ENCODE results near the gene CCNK.

Gene CCNK

GRCh38 chr14:99538733-99539132 lies 57.5 kb downstream of the CCNK start:
- no peak for DNase-seq

DNA sequence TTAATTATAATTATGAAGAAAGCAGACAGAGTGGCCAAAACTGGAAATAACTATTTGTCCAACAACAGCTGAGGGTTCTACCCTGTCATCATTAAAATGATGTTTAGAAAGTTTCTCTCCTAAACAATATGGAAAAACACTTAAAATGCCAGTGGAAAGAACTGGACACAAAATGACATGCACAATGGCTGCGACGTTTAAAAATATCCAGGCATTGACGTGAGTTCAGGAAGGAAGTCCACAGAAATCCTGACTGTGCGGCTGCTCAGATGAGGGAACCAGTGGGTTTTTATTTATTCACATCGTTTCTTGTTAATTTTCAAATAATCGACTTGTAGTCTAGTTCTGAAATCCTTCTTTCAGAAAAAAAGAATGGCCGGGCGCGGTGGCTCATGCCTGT lies 58.3 kb downstream of the CCNK start:
- no peak for DNase-seq

DNA sequence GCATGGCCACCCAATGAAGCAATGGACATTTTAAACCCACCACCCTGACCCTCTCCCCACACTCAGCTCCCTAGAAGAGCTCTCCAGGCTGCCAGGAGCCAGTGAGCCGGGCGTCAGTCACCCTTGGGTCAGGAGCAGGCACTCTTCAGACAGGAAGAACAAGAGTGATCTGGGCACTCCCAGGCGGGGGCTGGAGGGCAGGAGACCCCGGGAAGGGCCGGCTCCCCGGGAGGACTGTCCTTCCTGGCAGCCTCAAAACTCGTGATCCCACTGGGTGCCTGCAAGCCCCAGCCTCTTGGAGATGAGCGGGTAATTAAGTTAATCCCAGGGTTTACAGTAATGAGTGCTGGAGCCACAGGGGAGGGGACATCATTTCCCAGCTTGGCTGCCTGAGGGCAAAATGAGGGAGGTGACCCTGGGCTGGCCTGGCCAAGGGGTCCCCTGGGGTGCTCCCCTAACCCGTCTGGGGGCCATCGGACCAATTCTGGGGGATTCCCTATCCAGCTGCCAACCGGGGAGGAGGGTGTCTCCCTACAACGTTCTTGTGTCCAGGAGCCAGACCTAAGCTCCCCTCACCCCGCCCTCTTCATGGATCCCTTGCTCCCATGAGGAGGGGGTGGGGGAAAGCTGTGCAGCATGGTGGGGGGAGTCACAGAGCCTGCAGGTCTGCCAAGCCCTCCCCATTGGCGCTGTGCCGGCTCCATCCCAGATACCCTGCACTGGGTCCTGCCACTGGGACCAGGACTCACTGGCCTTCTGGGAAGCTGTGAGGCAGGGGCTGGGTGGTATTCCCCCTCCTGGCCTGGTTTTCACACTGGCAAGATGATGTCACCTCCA lies 59.2 kb downstream of the CCNK start:
- DNase-seq, result no peak

- no peak for DNase-seq
Observed at GRCh38 chr14:99541211-99541610, 60.0 kb downstream of the CCNK start.

GRCh38 chr14:99541677-99542470 lies 60.7 kb downstream of the CCNK start:
- no peak for DNase-seq

DNA sequence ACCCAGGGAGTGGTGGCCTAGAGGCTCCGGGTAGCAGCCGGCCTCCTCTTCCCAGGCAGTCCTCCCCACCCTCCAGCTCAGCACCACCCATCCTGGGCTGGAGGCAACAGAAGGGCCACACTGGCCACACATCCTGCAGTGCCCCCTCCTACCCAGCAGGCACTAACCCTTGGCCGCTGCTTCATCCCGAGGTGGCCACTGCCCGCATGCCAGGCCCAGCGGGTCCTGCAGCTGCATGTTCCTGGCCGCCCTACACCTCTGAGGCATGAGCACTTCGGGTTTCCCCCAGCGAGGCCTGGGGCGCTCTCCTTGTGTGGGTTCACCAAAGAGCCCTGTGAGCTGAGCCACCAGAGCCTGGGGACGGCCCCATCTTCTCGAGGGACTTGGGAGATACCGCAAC lies 61.4 kb downstream of the CCNK start:
- no peak for DNase-seq

DNA sequence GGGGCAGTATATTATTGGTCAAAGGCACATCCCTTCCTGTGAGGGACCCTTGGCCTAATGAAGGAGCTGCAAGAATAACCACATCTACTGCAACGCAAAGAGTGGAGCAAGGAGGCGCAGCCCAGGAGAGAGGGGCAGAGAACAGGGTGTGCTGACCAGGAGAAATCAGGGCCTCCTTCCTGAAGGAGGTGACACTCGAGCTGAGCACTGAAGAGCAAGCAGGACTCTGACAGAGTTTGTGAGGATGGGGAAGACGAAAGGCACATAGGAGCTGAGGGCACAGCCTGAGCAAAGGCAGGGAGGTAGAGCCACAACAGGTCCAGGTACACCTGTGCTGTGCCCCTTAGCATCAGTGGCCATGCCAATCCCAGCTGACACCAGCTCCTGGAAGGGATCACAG lies 62.2 kb downstream of the CCNK start:
- DNase-seq, result no peak

DNA sequence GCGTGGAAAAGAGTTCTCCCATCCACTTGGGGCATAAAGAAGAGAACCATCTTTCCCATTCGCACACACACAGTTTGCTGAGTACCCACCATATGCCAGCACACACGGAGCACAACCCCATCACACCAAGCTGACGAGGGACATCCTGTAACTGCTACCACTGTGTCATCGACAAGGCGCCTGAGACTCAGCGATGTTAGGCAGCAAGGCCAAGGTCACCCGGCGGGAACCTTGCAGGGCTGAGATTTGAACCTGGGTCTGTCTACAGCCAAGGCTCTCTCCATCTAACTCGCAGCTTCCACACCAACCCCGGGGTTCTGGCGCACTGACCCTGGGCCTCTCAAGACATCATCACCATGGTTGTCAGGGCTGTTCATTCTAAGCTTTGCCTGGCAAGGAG lies 62.8 kb downstream of the CCNK start:
- no peak for DNase-seq

GRCh38 chr14:99544991-99545390 lies 63.8 kb downstream of the CCNK start:
- DNase-seq, result no peak

DNA sequence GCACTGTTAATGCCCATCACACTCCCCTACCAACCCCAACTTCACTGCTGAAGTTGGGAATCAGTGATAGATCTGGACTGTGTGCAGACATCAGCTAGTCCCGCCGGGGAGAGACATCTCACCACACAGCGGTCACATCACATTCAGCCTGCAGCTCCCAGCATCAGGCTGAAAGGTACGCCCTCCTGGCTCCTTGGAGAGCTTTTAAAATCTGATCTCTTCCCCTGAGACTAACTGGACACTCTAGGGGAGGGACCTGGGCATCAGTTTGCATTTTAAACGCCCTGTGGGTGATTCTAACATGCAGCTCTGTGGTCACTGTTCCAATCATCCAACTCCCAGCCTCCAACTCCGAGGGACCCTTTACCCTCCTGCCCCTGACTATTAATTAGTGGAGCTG lies 64.4 kb downstream of the CCNK start:
- no peak for DNase-seq

DNA sequence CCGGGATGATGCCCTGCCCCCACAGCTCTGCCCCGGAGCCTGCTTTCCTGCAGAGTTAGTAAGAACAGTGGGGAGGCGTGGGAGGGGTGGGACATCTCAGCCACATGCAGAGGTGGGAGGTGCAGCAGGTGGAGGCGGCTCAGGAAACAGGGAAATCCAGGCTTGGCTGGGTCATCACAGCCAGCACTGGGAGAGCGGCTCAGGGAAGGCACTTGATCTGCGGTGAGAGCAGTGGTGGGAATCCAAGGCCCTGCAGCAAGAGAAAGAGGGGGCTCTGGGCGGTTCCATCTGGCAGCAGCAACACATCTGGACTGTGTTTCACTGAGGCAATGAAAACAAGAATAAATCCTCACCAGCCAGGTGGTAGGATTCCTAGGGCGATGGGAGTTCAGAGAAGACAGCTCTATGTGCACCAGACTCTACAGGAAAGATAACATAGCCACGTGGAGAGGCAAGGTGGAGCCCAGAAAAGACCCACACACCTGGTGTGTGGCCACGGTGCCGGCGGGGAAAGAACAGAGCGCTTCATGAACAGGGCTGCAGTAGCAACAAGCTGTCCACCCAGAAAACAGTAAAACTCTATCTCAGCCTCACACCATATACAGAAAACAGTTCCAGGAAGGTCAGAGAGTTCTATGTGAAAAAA lies 65.1 kb downstream of the CCNK start:
- no peak for DNase-seq

GRCh38 chr14:99548255-99548654 lies 67.0 kb downstream of the CCNK start:
- no peak for DNase-seq

DNA sequence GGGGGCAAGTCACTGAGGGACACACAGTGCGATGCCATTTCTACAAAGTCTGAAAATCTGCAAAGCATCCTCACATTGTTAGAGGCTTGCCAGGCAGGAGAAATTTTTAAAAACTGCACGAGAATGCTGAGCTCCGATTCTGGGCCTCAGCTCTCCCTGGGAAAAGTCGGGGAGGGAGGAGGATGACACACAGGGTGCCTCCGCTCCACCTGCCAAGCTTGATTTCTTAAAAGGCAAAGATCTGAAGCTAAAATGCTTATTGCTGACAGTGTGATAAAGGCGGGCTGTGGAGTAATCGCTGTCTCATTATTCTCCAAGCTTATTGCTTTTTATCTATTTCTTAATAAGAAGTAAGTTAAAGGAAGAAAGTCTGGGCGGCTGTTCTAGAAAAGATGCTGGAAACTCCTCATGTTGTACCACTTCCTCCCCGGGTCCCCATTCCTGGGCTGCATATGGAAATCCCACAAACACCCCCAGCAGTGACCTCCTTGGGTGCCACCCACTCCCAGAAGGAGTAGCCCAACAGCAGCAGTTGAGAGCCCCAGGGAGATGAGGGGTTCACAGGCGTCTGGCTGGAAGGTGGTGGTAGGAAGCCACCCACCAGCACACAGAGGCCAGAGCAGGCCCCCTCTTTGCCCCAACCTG lies 67.8 kb downstream of the CCNK start:
- no peak for DNase-seq

DNA sequence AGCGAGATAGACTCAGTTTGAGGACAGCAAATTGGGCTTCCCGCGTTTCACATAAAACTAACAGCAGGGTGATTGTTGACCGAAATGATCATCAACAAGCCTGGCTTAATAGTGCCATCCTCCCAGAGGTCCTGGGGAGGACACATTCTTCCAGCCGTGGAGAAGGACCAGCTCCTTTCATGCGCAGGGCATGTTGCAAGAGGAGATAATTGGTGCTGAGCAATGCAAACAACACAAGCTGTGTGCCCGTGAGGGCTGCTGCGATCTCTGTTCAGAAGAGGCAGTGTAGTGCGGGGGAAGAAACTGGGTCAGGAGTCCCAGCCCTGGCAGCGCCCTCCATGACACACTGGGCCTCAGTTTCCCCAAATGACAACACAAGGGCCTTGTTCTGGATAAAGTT lies 68.5 kb downstream of the CCNK start:
- no peak for DNase-seq

- no peak for DNase-seq
Observed at GRCh38 chr14:99550387-99550992, 69.3 kb downstream of the CCNK start.

GRCh38 chr14:99551034-99551922 lies 70.1 kb downstream of the CCNK start:
- no peak for DNase-seq

DNA sequence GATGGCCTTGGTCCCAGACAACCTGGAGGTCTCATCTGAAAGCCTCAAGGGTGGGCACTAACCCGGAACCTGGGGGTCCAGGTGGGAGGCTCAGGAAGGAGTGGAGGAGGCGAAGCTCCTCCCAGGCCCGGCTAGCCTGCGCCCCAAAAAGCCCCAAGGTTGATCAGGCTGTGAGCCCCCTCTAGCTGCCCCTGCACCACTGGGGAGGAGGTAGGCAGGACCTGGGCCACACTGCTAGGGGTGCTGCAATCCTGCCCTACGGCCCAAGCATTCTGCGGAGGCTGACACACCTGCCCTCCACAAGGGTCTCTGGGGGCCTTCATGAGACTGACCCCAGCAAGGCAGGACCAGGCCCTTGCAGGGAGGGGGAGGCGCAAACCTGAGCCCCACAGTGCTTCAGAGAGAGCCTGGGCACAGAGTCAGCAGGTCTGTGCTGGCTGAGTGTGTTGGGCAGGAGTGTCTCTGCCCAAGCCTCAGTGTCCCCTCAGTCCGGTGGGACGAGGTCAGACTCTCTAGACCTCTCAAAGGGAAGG lies 70.9 kb downstream of the CCNK start:
- DNase-seq, result no peak

DNA sequence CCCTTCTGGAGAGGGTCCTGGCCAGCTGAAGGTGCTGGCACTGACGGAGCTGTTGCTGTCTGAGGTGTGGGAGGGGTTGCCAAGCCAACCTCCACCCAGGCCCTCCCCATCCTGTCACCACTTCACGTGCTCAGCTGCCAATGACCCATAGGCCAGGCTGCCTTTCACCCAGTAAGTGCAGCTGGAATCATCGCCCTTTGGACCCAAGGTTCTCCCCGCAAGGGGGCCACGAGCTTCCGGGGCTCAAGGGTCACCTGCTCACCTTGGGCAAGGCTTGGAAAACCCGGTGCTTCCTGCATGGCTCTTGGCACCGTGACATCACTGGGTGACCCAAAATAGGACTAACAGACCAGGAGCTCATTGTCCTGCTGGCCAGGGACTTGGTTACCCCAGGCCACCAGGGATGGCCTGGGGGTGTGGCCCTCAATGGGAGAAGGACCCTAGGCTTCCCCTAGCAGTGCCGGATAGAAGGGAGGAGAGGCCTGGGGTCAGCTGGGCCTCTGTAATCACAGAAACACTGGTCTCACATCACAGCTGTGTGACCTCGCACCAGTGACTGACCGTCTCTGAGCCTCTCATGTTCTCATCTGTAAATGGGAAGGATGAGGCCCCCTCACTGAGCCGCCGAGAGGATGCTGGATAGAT lies 71.5 kb downstream of the CCNK start:
- no peak for DNase-seq

- no peak for DNase-seq
Observed at GRCh38 chr14:99554184-99554583, 73.0 kb downstream of the CCNK start.

GRCh38 chr14:99554757-99555531 lies 73.7 kb downstream of the CCNK start:
- DNase-seq, result no peak
